Keratinocyte (primary cell): ENCODE results near the gene SORT1. TPM values are rescaled to one million over a fixed set of nuclear protein-coding genes. Genes with fewer than 3 reads are reported as not detected.

Source experiments
- DNase-seq: peaks from one replicate; pipeline ENCODE4 v3.0.0-alpha.2; 2011; ENCODE audit warnings: low read depth, missing footprints, low spot score
- FAIRE-seq: peaks from 2 replicates; lab custom pipeline; 2011; peaks lifted over from hg19 to GRCh38; lab: Jason Lieb, UNC
- H2AFZ ChIP-seq: 2 replicates; pipeline ENCODE4 v1.6.0; 2012; ENCODE audit warnings: low read length, control low read depth, inconsistent platforms; ENCODE audit not compliant: control insufficient read depth
- H3K27ac ChIP-seq: 2 replicates; pipeline ENCODE4 v1.5.1; 2011; ENCODE audit warnings: low read length; ENCODE audit not compliant: control insufficient read depth, insufficient read depth
- H3K27me3 ChIP-seq: 3 replicates; pipeline ENCODE4 v1.6.0; 2011; ENCODE audit warnings: low read length; ENCODE audit not compliant: control insufficient read depth, insufficient read depth; ENCODE audit errors: extremely low read depth
- H3K36me3 ChIP-seq, 2 experiments: 2 replicates in 1 of 2; 3 replicates in 1 of 2; pipeline ENCODE4 v1.5.1; 2011; ENCODE audit warnings: low read length in 2 of 2, mild to moderate bottlenecking in 1 of 2; ENCODE audit not compliant: control insufficient read depth in 2 of 2, insufficient read depth in 2 of 2; ENCODE audit errors: extremely low read depth in 1 of 2
- H3K4me1 ChIP-seq: 3 replicates; pipeline ENCODE4 v1.5.1; 2011; ENCODE audit warnings: low read length; ENCODE audit not compliant: control insufficient read depth, insufficient read depth; ENCODE audit errors: extremely low read depth
- H3K4me2 ChIP-seq: 3 replicates; pipeline ENCODE4 v1.6.0; 2011; ENCODE audit warnings: low read depth, low read length; ENCODE audit not compliant: control insufficient read depth, insufficient read depth; ENCODE audit errors: extremely low read depth
- H3K4me3 ChIP-seq, 3 experiments: fragments of 200-600 bp in 1 of 3; sonication (generic) in 1 of 3; 2 replicates in 2 of 3; 3 replicates in 1 of 3; pipeline ENCODE4 v1.5.1; 2011 to 2016; ENCODE audit warnings: low read length in 3 of 3, mild to moderate bottlenecking in 3 of 3, control low read depth in 2 of 3, inconsistent platforms in 1 of 3, low read depth in 1 of 3, mixed read lengths in 1 of 3, mixed run types in 1 of 3, moderate library complexity in 1 of 3; ENCODE audit not compliant: control insufficient read depth in 2 of 3, insufficient read depth in 2 of 3; ENCODE audit errors: extremely low read depth in 1 of 3
- H3K79me2 ChIP-seq: 2 replicates; pipeline ENCODE4 v1.6.0; 2012; ENCODE audit warnings: low read length; ENCODE audit not compliant: control insufficient read depth, insufficient read depth
- H3K9ac ChIP-seq: 3 replicates; pipeline ENCODE4 v1.6.0; 2011; ENCODE audit warnings: low read length; ENCODE audit not compliant: control insufficient read depth, insufficient read depth; ENCODE audit errors: extremely low read depth
- H3K9me1 ChIP-seq: 3 replicates; pipeline ENCODE4 v1.6.0; 2011; ENCODE audit warnings: low read length; ENCODE audit not compliant: control insufficient read depth, insufficient read depth; ENCODE audit errors: extremely low read depth
- H3K9me3 ChIP-seq: 2 replicates; pipeline ENCODE4 v1.5.1; 2012; ENCODE audit warnings: low read depth, low read length; ENCODE audit not compliant: control insufficient read depth
- H4K20me1 ChIP-seq: 3 replicates; pipeline ENCODE4 v1.6.0; 2011; ENCODE audit warnings: low read length; ENCODE audit not compliant: control insufficient read depth, insufficient read depth; ENCODE audit errors: extremely low read depth
- EZH2 ChIP-seq: IDR thresholded peaks from one replicate; pipeline ENCODE4 v1.6.1; 2012; ENCODE audit warnings: inconsistent platforms, mild to moderate bottlenecking, low read length, moderate library complexity
- dilution Hi-C: fragments of 300-500 bp; cut with MboI; formaldehyde crosslinking; loops from one replicate; pipeline ENCODE4 v1.7.0; 2020; ENCODE audit warnings: low sequenced_read_pairs; ENCODE audit not compliant: extremely low pct_ligation_motif_present
- polyA plus RNA-seq, 5 experiments: library from polyadenylated mRNA; depleted of rRNA in 3 of 5; stranded (reverse) in 3 of 5; stranded (forward) in 1 of 5; unstranded in 1 of 5; fragments of >200 nt; gene quantifications; 1 replicate in 1 of 5; 2 replicates in 3 of 5; 3 replicates in 1 of 5; pipeline versions ENCODE4 v1.2.1 to v1.2.3, GENCODE V29; 2011 to 2012; ENCODE audit warnings: missing spikeins in 2 of 5, low read depth in 1 of 5, low replicate concordance in 1 of 5
- TF ChIP-seq, protein P1 (sequence below), 3 experiments: IDR thresholded peaks in 1 of 3; conservative IDR thresholded peaks in 1 of 3; optimal IDR thresholded peaks in 1 of 3; 2 replicates in 2 of 3; 3 replicates in 1 of 3; pipeline versions ENCODE3 to v1.5.1; 2011; ENCODE audit warnings: low read length in 3 of 3, mild to moderate bottlenecking in 3 of 3, moderate library complexity in 2 of 3, control low read depth in 1 of 3, inconsistent platforms in 1 of 3; ENCODE audit not compliant: insufficient read depth in 2 of 3; ENCODE audit errors: extremely low read depth in 1 of 3

The SORT1 gene
- polyA plus RNA-seq, 1 donor (not counting 4 experiments of a cell fraction or from before 2014, with no cell fraction given): 1.6 TPM

DNA sequence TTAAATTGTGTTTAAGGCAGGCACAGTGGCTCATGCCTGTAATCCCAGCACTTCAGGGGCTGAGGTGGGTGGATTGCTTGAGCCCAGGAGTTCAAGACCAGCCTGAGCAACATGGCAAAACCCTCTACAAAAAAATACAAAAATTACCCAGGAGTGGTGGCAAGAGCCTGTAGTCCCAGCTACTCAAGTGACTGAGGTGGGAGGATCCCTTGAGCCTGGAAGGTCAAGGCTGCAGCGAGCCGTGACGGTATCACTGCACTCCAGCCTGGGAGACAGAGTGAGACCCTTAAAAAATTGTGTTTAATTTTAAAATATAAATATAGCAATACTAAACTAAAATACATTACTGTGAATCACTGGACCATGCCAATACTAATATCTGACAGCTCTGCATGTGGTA, 42.8 kb downstream of the SORT1 start:
- Histone ChIP-seq H3K4me1 (no peaks in the 10 kb centered on the region), H3K79me2 (no peaks in the 10 kb centered on the region), H3K27me3 (no peaks in the 10 kb centered on the region), H3K4me3 (no peak overlapping the region), H3K4me2 (no peak overlapping the region), H3K9me3 (no peaks in the 10 kb centered on the region), H3K9me1 (no peaks in the 10 kb centered on the region), H3K9ac (no peak overlapping the region), H2AFZ (no peak overlapping the region), H3K27ac (no peak overlapping the region), H4K20me1 (no peaks in the 10 kb centered on the region), H3K36me3 (no peaks in the 10 kb centered on the region)
- dilution Hi-C loops: no loop called here
- FAIRE-seq (no peak), DNase-seq (no peak)
- TF ChIP-seq, protein P1, sequence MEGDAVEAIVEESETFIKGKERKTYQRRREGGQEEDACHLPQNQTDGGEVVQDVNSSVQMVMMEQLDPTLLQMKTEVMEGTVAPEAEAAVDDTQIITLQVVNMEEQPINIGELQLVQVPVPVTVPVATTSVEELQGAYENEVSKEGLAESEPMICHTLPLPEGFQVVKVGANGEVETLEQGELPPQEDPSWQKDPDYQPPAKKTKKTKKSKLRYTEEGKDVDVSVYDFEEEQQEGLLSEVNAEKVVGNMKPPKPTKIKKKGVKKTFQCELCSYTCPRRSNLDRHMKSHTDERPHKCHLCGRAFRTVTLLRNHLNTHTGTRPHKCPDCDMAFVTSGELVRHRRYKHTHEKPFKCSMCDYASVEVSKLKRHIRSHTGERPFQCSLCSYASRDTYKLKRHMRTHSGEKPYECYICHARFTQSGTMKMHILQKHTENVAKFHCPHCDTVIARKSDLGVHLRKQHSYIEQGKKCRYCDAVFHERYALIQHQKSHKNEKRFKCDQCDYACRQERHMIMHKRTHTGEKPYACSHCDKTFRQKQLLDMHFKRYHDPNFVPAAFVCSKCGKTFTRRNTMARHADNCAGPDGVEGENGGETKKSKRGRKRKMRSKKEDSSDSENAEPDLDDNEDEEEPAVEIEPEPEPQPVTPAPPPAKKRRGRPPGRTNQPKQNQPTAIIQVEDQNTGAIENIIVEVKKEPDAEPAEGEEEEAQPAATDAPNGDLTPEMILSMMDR (optimal IDR thresholded peaks at IDR 0.05 in 1 of 3, IDR thresholded peaks at IDR 0.05 in 1 of 3, conservative IDR thresholded peaks at IDR 0.05 in 1 of 3; ENCODE audit: extremely low read depth in 1 of 3, insufficient read depth in 2 of 3, low read length in 3 of 3): no peak
- TF ChIP-seq EZH2: no peak

DNA sequence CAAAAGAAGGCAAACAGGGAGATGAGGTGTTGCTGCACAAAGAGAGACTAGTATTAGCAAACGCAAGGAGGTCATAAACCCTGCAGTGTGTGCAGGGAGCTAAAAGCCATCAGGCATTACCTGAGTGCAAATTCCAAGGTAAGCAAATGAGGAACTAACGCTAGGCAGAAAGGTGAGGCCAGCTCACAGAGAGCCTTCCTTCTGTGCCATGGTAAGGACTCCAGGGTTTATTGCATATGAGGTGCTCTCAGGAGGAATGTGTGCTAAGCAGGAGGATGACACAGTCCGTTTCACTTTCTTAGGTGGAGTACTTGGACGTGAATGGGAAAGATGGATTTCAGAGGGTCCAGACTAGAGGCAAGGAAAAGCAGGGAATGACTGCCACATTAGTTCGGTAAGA, 46.3 kb downstream of the SORT1 start:
- TF ChIP-seq EZH2: no peak
- TF ChIP-seq, protein P1 (optimal IDR thresholded peaks at IDR 0.05 in 1 of 3, IDR thresholded peaks at IDR 0.05 in 1 of 3, conservative IDR thresholded peaks at IDR 0.05 in 1 of 3; ENCODE audit: extremely low read depth in 1 of 3, insufficient read depth in 2 of 3, low read length in 3 of 3): no peak
- no peak overlapping the region for H2AFZ ChIP-seq
- no peak overlapping the region for H3K4me3 ChIP-seq
- no peak overlapping the region for H3K27ac ChIP-seq
- H3K4me2 ChIP-seq: no peak overlapping the region
- H3K27me3 ChIP-seq: no peaks in the 10 kb centered on the region
- no peaks in the 10 kb centered on the region for H4K20me1 ChIP-seq
- H3K9me1 ChIP-seq: no peaks in the 10 kb centered on the region
- H3K79me2 ChIP-seq: no peaks in the 10 kb centered on the region
- no peak overlapping the region for H3K9ac ChIP-seq
- H3K9me3 ChIP-seq: no peaks in the 10 kb centered on the region
- no peaks in the 10 kb centered on the region for H3K4me1 ChIP-seq
- dilution Hi-C loops: no loop called here
- H3K36me3 ChIP-seq: no peaks in the 10 kb centered on the region
- no peak for DNase-seq
- FAIRE-seq: no peak
